Thyroid gland (tissue), 4 donors: Measurements from ENCODE around the gene SPG7. TPM values are rescaled to one million over a fixed set of nuclear protein-coding genes. Genes with fewer than 3 reads are reported as not detected.
A peak's percentile ranks its signal among the peaks of the same experiment; 100 is the strongest.
"Not testable (repeated sequence)": the region's sequence is repeated elsewhere in the genome, so short reads cannot be mapped to it uniquely, and the experiment has no call there.

Source experiments
- DNase-seq, 2 donors: peaks; one replicate each; pipeline ENCODE4 v3.0.0-alpha.2; 2019
- H3K27ac ChIP-seq, 3 donors: fragments of 200-600 bp; sonication (generic); 1 replicate in 2 of 3; 2 replicates in 1 of 3; pipeline ENCODE4 v1.5.1; 2016 to 2019; ENCODE audit warnings: mild to moderate bottlenecking in 1 of 3, moderate library complexity in 1 of 3
- H3K27me3 ChIP-seq: fragments of 200-600 bp; sonication (generic); one replicate; pipeline ENCODE4 v1.5.1; 2019
- H3K36me3 ChIP-seq, 2 donors: fragments of 200-600 bp; sonication (generic); one replicate each; pipeline ENCODE4 v1.5.1; 2016 to 2019
- H3K4me1 ChIP-seq, 2 donors: fragments of 200-600 bp; sonication (generic); one replicate each; pipeline ENCODE4 v1.5.1; 2017 to 2019
- H3K4me3 ChIP-seq, 3 donors: fragments of 200-600 bp; sonication (generic); replicated peaks in 1 of 3; 1 replicate in 2 of 3; 2 replicates in 1 of 3; pipeline ENCODE4 v1.5.1; 2016; ENCODE audit warnings: mild to moderate bottlenecking in 1 of 3
- H3K9me3 ChIP-seq: fragments of 200-600 bp; sonication (generic); one replicate; pipeline ENCODE4 v1.5.1; 2017
- POLR2A ChIP-seq, 2 donors: fragments of 450-650 bp; IDR thresholded peaks; one replicate each; pipeline ENCODE4 v1.6.1; 2017; ENCODE audit warnings: antibody characterized with exemption in 2 of 2, mild to moderate bottlenecking in 2 of 2, moderate library complexity in 1 of 2
- WGBS, 2 donors: methylation state at CpG; one replicate each; pipeline ENCODE4 v1.1.5; 2017; 5-methylcytosine and 5-hydroxymethylcytosine counted together
- intact Hi-C: fragments of 100-400 bp; cut with DNase I; formaldehyde crosslinking; loops from one replicate; pipeline ENCODE4 v1.15.1; 2023
- total RNA-seq, 4 donors: library from RNA; depleted of rRNA; stranded (reverse); fragments of >200 nt; gene quantifications; one replicate each; pipeline ENCODE4 v1.2.3, GENCODE V29; 2016
- TF ChIP-seq, protein P1 (sequence below), 6 experiments: fragments of 200-600 bp in 3 of 6; fragments of 450-650 bp in 3 of 6; sonication (generic) in 3 of 6; IDR thresholded peaks; one replicate each; pipeline ENCODE4 v1.5.1; 2016 to 2019; ENCODE audit warnings: antibody characterized with exemption in 6 of 6, mild to moderate bottlenecking in 2 of 6, inconsistent platforms in 1 of 6, moderate library complexity in 1 of 6

Gene SPG7
- total RNA-seq, 4 donors from 2014 or later: 218 to 392 (median 285) TPM

DNA sequence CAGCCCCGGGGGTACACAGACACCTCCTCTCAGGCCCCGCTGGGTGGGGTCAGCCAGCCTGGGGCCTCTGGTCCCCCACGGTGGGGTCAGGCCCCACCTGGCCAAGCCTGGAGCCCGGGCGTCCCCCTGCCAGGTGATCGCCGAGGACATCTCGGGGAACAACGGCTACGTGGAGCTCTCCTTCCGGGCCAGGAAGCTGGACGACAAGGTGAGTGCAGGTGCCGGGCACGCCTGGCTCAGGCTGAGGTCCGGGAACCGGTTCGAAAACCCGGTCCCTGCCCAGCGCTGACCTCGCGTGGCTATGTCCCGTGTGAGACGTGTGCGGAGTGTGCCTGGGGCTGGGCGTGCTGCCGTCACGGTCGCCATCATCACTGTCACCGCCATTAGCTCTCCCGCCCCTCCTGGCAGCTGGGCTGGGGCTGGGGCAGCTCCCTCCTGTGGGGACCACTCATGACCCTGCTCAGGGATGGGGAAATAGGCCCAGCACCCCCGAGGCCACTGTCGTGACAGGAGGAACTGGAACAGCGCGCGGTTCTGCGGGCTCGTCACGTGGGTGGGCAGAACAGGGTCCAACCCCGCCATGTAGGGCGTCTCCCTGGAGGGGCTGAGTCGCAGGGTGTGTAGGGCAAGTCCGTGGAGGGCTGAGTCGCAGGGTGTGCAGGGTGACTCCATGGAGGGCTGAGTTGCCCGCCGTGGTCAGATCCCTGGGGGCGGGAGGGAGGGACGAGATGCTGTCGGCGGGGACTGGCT is 75.9 kb downstream of the SPG7 start:
- DNase-seq: no peak
- peaks cover 0 to 17% of the 10 kb centered on the region in 2 donors for H3K4me1 ChIP-seq
- H3K27me3 ChIP-seq: no peaks in the 10 kb centered on the region
- TF ChIP-seq, protein P1, sequence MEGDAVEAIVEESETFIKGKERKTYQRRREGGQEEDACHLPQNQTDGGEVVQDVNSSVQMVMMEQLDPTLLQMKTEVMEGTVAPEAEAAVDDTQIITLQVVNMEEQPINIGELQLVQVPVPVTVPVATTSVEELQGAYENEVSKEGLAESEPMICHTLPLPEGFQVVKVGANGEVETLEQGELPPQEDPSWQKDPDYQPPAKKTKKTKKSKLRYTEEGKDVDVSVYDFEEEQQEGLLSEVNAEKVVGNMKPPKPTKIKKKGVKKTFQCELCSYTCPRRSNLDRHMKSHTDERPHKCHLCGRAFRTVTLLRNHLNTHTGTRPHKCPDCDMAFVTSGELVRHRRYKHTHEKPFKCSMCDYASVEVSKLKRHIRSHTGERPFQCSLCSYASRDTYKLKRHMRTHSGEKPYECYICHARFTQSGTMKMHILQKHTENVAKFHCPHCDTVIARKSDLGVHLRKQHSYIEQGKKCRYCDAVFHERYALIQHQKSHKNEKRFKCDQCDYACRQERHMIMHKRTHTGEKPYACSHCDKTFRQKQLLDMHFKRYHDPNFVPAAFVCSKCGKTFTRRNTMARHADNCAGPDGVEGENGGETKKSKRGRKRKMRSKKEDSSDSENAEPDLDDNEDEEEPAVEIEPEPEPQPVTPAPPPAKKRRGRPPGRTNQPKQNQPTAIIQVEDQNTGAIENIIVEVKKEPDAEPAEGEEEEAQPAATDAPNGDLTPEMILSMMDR (IDR thresholded peaks at IDR 0.05): no peak
- no peak for TF ChIP-seq POLR2A (IDR thresholded peaks at IDR 0.05)
- no peaks in the 10 kb centered on the region for H3K9me3 ChIP-seq
- H3K4me3 ChIP-seq: no peak overlapping the region
- H3K36me3 ChIP-seq: no peaks in the 10 kb centered on the region
- WGBS, 2 donors: 77 to 93% methylated on average over 18 to 39 of the region's 49 CpGs
- intact Hi-C loops: no loop called here
- H3K27ac ChIP-seq: no peak overlapping the region

DNA sequence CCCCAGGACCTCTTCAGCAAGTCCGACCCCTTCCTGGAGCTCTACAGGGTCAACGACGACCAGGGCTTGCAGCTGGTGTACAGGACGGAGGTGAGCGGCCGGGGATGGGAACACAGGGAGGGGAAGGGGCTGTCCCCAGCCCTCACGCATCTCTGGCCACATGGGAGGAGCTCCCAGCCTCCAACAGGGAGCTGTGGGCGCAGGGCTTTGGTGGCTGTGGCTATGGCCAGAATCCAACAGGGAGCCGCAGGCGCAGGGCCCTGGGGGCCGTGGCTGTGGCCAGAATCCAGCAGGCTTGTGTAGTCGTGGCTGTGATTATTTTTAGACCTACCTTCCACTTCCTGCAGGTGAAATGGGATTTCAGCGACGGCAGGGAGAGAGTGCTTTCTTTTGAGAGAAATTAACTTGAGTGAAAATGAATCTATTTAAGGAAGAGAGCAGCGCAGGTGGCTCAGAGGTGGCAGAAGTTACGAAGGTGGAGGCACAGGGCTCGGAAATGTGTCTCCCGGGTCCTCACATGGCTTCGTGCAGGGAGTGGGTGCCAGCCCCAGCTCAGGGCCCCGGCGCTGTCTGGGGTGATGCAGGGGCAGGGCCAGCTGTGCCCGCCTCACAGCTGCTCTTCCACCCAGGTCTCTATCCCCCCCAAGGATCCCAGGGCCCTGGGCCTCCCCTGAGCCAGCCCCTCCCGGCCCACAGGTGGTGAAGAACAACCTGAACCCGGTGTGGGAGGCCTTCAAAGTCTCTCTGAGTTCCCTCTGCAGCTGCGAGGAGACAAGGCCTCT is 76.8 kb downstream of the SPG7 start:
- no peak for DNase-seq
- WGBS, 2 donors: 63 to 70% methylated on average over 17 to 24 of the region's 25 CpGs
- no peaks in the 10 kb centered on the region for H3K9me3 ChIP-seq
- H3K4me3 ChIP-seq: no peak overlapping the region
- no peak for TF ChIP-seq POLR2A (IDR thresholded peaks at IDR 0.05)
- TF ChIP-seq, protein P1 (IDR thresholded peaks at IDR 0.05): no peak
- no peak overlapping the region for H3K27ac ChIP-seq
- peaks cover 0 to 17% of the 10 kb centered on the region in 2 donors for H3K4me1 ChIP-seq
- H3K27me3 ChIP-seq: no peaks in the 10 kb centered on the region
- no peaks in the 10 kb centered on the region for H3K36me3 ChIP-seq
- intact Hi-C loops: no loop called here

DNA sequence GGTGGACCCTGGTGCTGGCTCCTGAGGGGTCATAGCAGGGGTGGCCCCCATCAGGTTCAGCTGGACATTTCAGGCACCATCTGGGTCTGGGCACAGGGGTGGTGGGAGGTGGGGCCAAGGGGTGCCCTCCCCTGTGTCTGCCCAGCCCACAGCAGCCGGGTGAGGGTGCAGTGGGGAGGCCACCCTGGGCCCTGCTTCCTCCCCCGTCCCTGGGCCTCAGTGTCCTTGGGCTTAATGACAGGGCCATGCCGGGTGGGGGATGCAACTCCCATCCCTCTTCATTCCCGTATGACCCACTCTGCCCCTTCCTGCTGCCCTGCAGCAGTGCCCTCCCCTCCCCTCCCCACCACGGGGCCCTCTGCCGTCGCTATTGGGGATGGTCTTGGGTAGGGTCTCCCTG is 78.0 kb downstream of the SPG7 start:
- H3K27ac ChIP-seq: no peak overlapping the region
- WGBS, 2 donors: 85% methylated on average over 3 to 6 of the region's 7 CpGs
- no peaks in the 10 kb centered on the region for H3K36me3 ChIP-seq
- H3K4me3 ChIP-seq: no peak overlapping the region
- peaks cover 0 to 17% of the 10 kb centered on the region in 2 donors for H3K4me1 ChIP-seq
- TF ChIP-seq, protein P1 (IDR thresholded peaks at IDR 0.05): no peak
- no peak for TF ChIP-seq POLR2A (IDR thresholded peaks at IDR 0.05)
- DNase-seq: no peak
- no peaks in the 10 kb centered on the region for H3K27me3 ChIP-seq
- intact Hi-C loops: no loop called here
- H3K9me3 ChIP-seq: no peaks in the 10 kb centered on the region

DNA sequence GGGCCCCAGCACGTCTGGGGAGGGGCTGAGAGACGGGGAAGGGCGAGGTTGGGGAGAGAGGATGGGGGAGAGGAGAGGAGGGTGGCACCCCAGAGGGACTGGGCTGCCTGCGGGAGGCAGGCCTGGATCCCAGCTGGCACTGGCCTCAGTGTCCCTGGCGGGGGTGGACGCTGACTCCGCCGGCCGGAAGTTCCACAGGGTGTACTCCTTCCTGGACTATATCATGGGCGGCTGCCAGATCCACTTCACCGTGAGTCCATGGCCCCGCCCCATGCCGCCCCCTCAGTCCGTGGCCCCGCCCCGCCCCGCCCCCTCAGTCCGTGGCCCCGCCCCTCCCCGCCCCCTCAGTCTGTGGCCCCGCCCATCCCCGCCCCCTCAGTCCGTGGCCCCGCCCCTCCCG is 78.7 kb downstream of the SPG7 start:
- Histone ChIP-seq H3K27ac (no peak overlapping the region), H3K27me3 (no peaks in the 10 kb centered on the region), H3K36me3 (no peaks in the 10 kb centered on the region), H3K9me3 (no peaks in the 10 kb centered on the region), H3K4me1 (peaks cover 0 to 14% of the 10 kb centered on the region in 2 donors), H3K4me3 (no peak overlapping the region)
- 71 to 83% methylated on average over 7 to 21 of the region's 25 CpGs for WGBS, 2 donors
- TF ChIP-seq, protein P1 (IDR thresholded peaks at IDR 0.05): no peak
- TF ChIP-seq POLR2A (IDR thresholded peaks at IDR 0.05): no peak
- intact Hi-C loops: no loop called here
- DNase-seq: peak in 1 of 2 donors; percentile 9

DNA sequence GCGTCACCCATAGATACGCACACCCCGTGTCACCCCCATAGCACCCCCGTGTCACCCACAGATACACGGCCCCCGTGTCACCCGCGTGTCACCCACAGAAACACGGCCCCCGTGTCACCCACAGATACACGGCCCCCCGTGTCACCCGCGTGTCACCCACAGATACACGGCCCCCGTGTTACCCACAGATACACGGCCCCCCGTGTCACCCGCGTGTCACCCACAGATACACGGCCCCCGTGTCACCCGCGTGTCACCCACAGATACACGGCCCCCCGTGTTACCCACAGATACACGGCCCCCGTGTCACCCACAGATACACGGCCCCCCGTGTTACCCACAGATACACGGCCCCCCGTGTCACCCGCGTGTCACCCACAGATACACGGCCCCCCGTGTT is 79.5 kb downstream of the SPG7 start:
- H3K27me3 ChIP-seq, H3K27ac ChIP-seq, H3K4me1 ChIP-seq, H3K4me3 ChIP-seq, intact Hi-C loops, DNase-seq, H3K9me3 ChIP-seq, H3K36me3 ChIP-seq: not testable (repeated sequence)
- WGBS, 2 donors: 92 to 100% methylated on average over 7 to 9 of the region's 36 CpGs
